K562 (cell line): ENCODE results near the gene GABRB2.

ENCODE experiments used
- NFATC3 ChIP-seq: fragments of 450-650 bp; IDR thresholded peaks from 2 replicates; pipeline ENCODE4 v1.6.1; 2017; ENCODE audit warnings: mild to moderate bottlenecking
- SMAD4 ChIP-seq: fragments of 250-450 bp; sonication (Bioruptor Pico); conservative IDR thresholded peaks from 2 replicates; pipeline ENCODE4 v1.8.0; 2021; ENCODE audit warnings: inconsistent platforms, mild to moderate bottlenecking, moderate library complexity
- STAG1 ChIP-seq: sonication (generic); formaldehyde crosslinking; IDR thresholded peaks from 2 replicates; pipeline ENCODE4 v1.5.0; 2020; ENCODE audit warnings: missing genetic modification reagents, borderline replicate concordance
- TSHZ1 ChIP-seq: fragments of 250-450 bp; sonication (Bioruptor Pico); IDR thresholded peaks from 2 replicates; pipeline ENCODE4 v1.4.0; 2020; ENCODE audit warnings: mild to moderate bottlenecking, moderate library complexity
- YY1 ChIP-seq, 3 experiments: IDR thresholded peaks; 2 replicates each; pipeline ENCODE4 v1.6.1; 2011; ENCODE audit warnings: low read length in 2 of 3, mild to moderate bottlenecking in 2 of 3, moderate library complexity in 2 of 3, borderline replicate concordance in 1 of 3, control low read depth in 1 of 3, low read depth in 1 of 3; ENCODE audit not compliant: insufficient read depth in 3 of 3, insufficient replicate concordance in 2 of 3, control insufficient read depth in 1 of 3, insufficient read length in 1 of 3; ENCODE audit errors: extremely low read depth in 1 of 3

- TF ChIP-seq NFATC3: no peak
- no peak for TF ChIP-seq STAG1 (CRISPR knock-in tag)
- TF ChIP-seq TSHZ1 (CRISPR knock-in tag): no peak
- no peak for TF ChIP-seq YY1 (IDR thresholded peaks at IDR 0.05; ENCODE audit: borderline replicate concordance in 1 of 3, control insufficient read depth in 1 of 3, extremely low read depth in 1 of 3, insufficient read depth in 3 of 3, insufficient read length in 1 of 3, insufficient replicate concordance in 2 of 3, low read depth in 1 of 3, low read length in 2 of 3)
- no peak for TF ChIP-seq SMAD4 (CRISPR knock-in tag)
Observed at GRCh38 chr5:161546095-161546469, 443 bp downstream of the GABRB2 start.
